ENCODE measurements around the gene SORCS2.

Gene SORCS2

GRCh38 chr4:7763788-7764187 is 571.5 kb downstream of the SORCS2 start:
- DNase-seq (ENCODE audit: low read depth), result no peak

GRCh38 chr4:7764466-7764865 is 572.1 kb downstream of the SORCS2 start:
- DNase-seq (ENCODE audit: low read depth), result no peak
- TF ChIP-seq, protein P1, sequence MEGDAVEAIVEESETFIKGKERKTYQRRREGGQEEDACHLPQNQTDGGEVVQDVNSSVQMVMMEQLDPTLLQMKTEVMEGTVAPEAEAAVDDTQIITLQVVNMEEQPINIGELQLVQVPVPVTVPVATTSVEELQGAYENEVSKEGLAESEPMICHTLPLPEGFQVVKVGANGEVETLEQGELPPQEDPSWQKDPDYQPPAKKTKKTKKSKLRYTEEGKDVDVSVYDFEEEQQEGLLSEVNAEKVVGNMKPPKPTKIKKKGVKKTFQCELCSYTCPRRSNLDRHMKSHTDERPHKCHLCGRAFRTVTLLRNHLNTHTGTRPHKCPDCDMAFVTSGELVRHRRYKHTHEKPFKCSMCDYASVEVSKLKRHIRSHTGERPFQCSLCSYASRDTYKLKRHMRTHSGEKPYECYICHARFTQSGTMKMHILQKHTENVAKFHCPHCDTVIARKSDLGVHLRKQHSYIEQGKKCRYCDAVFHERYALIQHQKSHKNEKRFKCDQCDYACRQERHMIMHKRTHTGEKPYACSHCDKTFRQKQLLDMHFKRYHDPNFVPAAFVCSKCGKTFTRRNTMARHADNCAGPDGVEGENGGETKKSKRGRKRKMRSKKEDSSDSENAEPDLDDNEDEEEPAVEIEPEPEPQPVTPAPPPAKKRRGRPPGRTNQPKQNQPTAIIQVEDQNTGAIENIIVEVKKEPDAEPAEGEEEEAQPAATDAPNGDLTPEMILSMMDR (conservative IDR thresholded peaks at IDR 0.05; ENCODE audit: low read length), result no peak
- H3K4me3 ChIP-seq (ENCODE audit: low read length), result no peak overlapping the region

More at GRCh38 chr4:7763788-7764187, 571.5 kb downstream of the SORCS2 start:
- H3K4me3 ChIP-seq (ENCODE audit: low read length), result no peak overlapping the region
- TF ChIP-seq, protein P1 (conservative IDR thresholded peaks at IDR 0.05; ENCODE audit: low read length), result no peak

GRCh38 chr4:7765666-7766065 is 573.3 kb downstream of the SORCS2 start:
- TF ChIP-seq, protein P1 (conservative IDR thresholded peaks at IDR 0.05; ENCODE audit: low read length), result no peak
- no peak overlapping the region for H3K4me3 ChIP-seq (ENCODE audit: low read length)
- no peak for DNase-seq (ENCODE audit: low read depth)

DNA sequence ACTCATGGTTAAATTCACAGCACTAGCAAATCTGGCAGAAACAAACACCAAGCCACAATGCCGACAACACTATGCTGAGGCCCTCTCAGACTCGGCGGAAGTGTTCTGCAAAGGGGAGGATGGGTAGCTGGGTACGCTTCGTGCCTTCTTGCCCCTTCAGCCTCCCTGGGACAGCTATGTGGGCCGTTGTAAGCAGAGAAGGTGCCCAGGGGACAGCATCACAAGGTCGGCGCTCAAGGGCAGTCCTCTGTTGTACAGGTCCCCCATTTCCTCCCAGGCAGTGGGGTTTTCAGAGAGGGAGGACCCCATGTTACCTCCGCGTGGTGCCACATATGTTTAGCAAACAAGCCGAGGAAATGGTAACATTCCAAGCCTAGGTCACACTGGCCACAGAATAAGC is 573.7 kb downstream of the SORCS2 start:
- TF ChIP-seq, protein P1 (conservative IDR thresholded peaks at IDR 0.05; ENCODE audit: low read length), result no peak
- no peak overlapping the region for H3K4me3 ChIP-seq (ENCODE audit: low read length)
- no peak for DNase-seq (ENCODE audit: low read depth)

GRCh38 chr4:7766661-7767345 is 574.5 kb downstream of the SORCS2 start:
- no peak overlapping the region for H3K4me3 ChIP-seq (ENCODE audit: low read length)
- TF ChIP-seq, protein P1 (conservative IDR thresholded peaks at IDR 0.05; ENCODE audit: low read length), result no peak
- no peak for DNase-seq (ENCODE audit: low read depth)

DNA sequence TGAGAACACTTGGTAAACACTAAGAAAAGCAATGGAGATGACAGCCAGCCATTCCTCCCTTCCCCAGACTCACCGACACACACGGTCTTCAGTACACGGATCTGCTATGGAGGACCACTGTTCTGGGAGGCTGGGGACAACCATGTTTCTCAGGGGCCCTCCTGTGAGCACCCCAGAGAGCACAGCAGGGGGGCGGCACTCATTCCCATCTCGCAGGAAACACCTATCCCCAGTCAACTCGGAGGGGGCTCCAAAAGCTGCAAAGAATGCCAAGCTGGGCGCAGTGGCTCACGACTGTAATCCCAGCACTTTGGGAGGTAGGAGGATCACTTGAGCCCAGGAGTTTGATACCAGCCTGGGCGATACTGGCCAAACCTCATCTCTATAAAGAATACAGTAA is 575.2 kb downstream of the SORCS2 start:
- H3K4me3 ChIP-seq (ENCODE audit: low read length), result no peak overlapping the region
- TF ChIP-seq, protein P1 (conservative IDR thresholded peaks at IDR 0.05; ENCODE audit: low read length), result no peak
- DNase-seq (ENCODE audit: low read depth), result no peak

DNA sequence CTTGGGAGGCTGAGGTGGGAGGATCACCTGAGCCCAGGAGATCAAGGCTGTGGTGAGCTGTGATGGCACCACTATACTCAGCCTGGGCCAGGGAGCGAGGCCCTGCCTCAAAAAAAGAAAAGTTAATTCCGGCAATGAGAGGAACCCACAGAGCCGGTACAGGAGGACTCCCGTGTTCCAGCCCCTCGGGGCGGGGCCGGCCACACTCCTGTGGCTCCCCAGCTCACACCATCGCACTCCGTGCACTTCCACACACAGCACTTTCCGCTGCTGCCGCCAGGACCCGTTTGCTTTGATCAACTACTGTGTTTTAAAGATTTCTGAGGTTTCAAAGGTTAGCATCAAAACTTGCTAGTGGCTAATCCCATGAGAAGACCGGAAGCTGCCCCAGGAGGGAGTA is 575.6 kb downstream of the SORCS2 start:
- no peak overlapping the region for H3K4me3 ChIP-seq (ENCODE audit: low read length)

More for the DNA sequence above, 575.6 kb downstream of the SORCS2 start:
- no peak for DNase-seq (ENCODE audit: low read depth)
- TF ChIP-seq, protein P1 (conservative IDR thresholded peaks at IDR 0.05; ENCODE audit: low read length), result no peak

All from AG10803 (cell line).